ENCODE measurements around the gene POU6F2.

GRCh38 chr7:39105720-39106119 lies 128.0 kb downstream of the POU6F2 start:
- TF ChIP-seq CTCF (IDR thresholded peaks at IDR 0.05) (no peak), POLR2A (IDR thresholded peaks at IDR 0.05) (no peak)

All from body of pancreas (tissue), 4 donors.